ENCODE measurements around the gene NWD2. TPM values are rescaled to one million over a fixed set of nuclear protein-coding genes. Genes with fewer than 3 reads are reported as not detected.

NWD2 gene
- total RNA-seq, 4 donors from 2014 or later: not detected

- Histone ChIP-seq H3K27ac (no peak overlapping the region), H3K36me3 (no peaks in the 10 kb centered on the region), H3K4me1 (peaks cover 8 to 12% of the 10 kb centered on the region in 2 donors), H3K9me3 (no peaks in the 10 kb centered on the region), H3K27me3 (peaks cover 13 to 26% (median 15%) of the 10 kb centered on the region in 3 donors), H3K4me3 (no peak overlapping the region)
- no peak for ATAC-seq
- no peak for TF ChIP-seq POLR2A (IDR thresholded peaks at IDR 0.05)
- TF ChIP-seq CTCF (IDR thresholded peaks at IDR 0.05 in 4 of 5, conservative IDR thresholded peaks at IDR 0.05 in 1 of 5): no peak
- DNase-seq: no peak
- in situ Hi-C loops (cut with MboI; ENCODE audit: low sequenced_read_pairs in 4 of 4) (loop anchor here in 1 of 4 donors (10.0 kb wide), 1 partner anchor 114 kb away; no protein-coding TSS in a partner anchor), intact Hi-C loops (cut with DNase I; ENCODE audit: low total_unique reads) (loop anchor here (5.0 kb wide), 1 partner anchor 342 kb away; no protein-coding TSS in a partner anchor)
Observed at GRCh38 chr4:37450309-37450708, 205.8 kb downstream of the NWD2 start.

- H3K27me3 ChIP-seq: peaks cover 15 to 31% (median 17%) of the 10 kb centered on the region in 3 donors
Observed at GRCh38 chr4:37450911-37451310, 206.4 kb downstream of the NWD2 start.

GRCh38 chr4:37451656-37452055, 207.1 kb downstream of the NWD2 start:
- TF ChIP-seq POLR2A (IDR thresholded peaks at IDR 0.05): no peak
- no peak for TF ChIP-seq CTCF (IDR thresholded peaks at IDR 0.05 in 4 of 5, conservative IDR thresholded peaks at IDR 0.05 in 1 of 5)
- no peaks in the 10 kb centered on the region for H3K9me3 ChIP-seq
- ATAC-seq (no peak), DNase-seq (no peak)
- no peaks in the 10 kb centered on the region for H3K36me3 ChIP-seq
- in situ Hi-C loops (cut with MboI; ENCODE audit: low sequenced_read_pairs in 4 of 4) (loop anchor here in 1 of 4 donors (10.0 kb wide), 1 partner anchor 113 kb away; no protein-coding TSS in a partner anchor), intact Hi-C loops (cut with DNase I; ENCODE audit: low total_unique reads) (loop anchor here (5.0 kb wide), 1 partner anchor 341 kb away; no protein-coding TSS in a partner anchor)
- no peak overlapping the region for H3K27ac ChIP-seq
- no peak overlapping the region for H3K4me3 ChIP-seq
- peaks cover 15 to 31% (median 17%) of the 10 kb centered on the region in 3 donors for H3K27me3 ChIP-seq
- H3K4me1 ChIP-seq: peaks cover 8 to 12% of the 10 kb centered on the region in 2 donors

More at GRCh38 chr4:37450911-37451310, 206.4 kb downstream of the NWD2 start:
- Histone ChIP-seq H3K27ac (no peak overlapping the region), H3K9me3 (no peaks in the 10 kb centered on the region), H3K4me3 (no peak overlapping the region), H3K4me1 (peaks cover 8 to 12% of the 10 kb centered on the region in 2 donors), H3K36me3 (no peaks in the 10 kb centered on the region)
- ATAC-seq: no peak
- intact Hi-C loops (cut with DNase I; ENCODE audit: low total_unique reads): loop anchor here (5.0 kb wide), 1 partner anchor 341 kb away; no protein-coding TSS in a partner anchor
- no peak for DNase-seq
- in situ Hi-C loops (cut with MboI; ENCODE audit: low sequenced_read_pairs in 4 of 4): loop anchor here in 1 of 4 donors (10.0 kb wide), 1 partner anchor 114 kb away; no protein-coding TSS in a partner anchor
- TF ChIP-seq CTCF (IDR thresholded peaks at IDR 0.05 in 4 of 5, conservative IDR thresholded peaks at IDR 0.05 in 1 of 5) (no peak), POLR2A (IDR thresholded peaks at IDR 0.05) (no peak)

- H3K36me3 ChIP-seq: no peaks in the 10 kb centered on the region
- TF ChIP-seq CTCF (IDR thresholded peaks at IDR 0.05 in 4 of 5, conservative IDR thresholded peaks at IDR 0.05 in 1 of 5) (peak in 2 of 5 experiments; percentile 11 to 36), POLR2A (IDR thresholded peaks at IDR 0.05) (no peak)
- DNase-seq (no peak), ATAC-seq (peak; percentile 74 to 87)
- H3K27me3 ChIP-seq: peaks cover 15 to 36% (median 17%) of the 10 kb centered on the region in 3 donors
- H3K27ac ChIP-seq: no peak overlapping the region
- H3K4me1 ChIP-seq: peaks cover 8 to 12% of the 10 kb centered on the region in 2 donors
- peak overlapping the region; percentile 45 to 69 (median 56) for H3K4me3 ChIP-seq
- intact Hi-C loops (cut with DNase I; ENCODE audit: low total_unique reads): loop anchor here (1.0 to 5.0 kb wide), 2 partner anchors 113 to 339 kb away; no protein-coding TSS in a partner anchor
- no peaks in the 10 kb centered on the region for H3K9me3 ChIP-seq
- in situ Hi-C loops (cut with MboI; ENCODE audit: low sequenced_read_pairs in 4 of 4): loop anchor here in 1 of 4 donors (10.0 kb wide), 1 partner anchor 112 kb away; no protein-coding TSS in a partner anchor
Observed at GRCh38 chr4:37452952-37453280, 208.4 kb downstream of the NWD2 start.

Measured in gastrocnemius medialis (tissue), 4 donors.